Esophagus squamous epithelium (tissue), 4 donors: Measurements from ENCODE around the gene SLC7A14.

Experiments used
- POLR2A ChIP-seq, 4 donors: fragments of 450-650 bp; IDR thresholded peaks; one replicate each; pipeline ENCODE4 v1.6.1; 2017; ENCODE audit warnings: antibody characterized with exemption in 4 of 4, mild to moderate bottlenecking in 4 of 4, moderate library complexity in 3 of 4
- TF ChIP-seq, protein P1 (sequence below), 6 experiments: fragments of 450-650 bp in 4 of 6; fragments of 200-600 bp in 2 of 6; sonication (generic) in 2 of 6; IDR thresholded peaks; one replicate each; pipeline ENCODE4 v1.5.1; 2016 to 2019; ENCODE audit warnings: antibody characterized with exemption in 6 of 6, mild to moderate bottlenecking in 4 of 6, moderate library complexity in 4 of 6

DNA sequence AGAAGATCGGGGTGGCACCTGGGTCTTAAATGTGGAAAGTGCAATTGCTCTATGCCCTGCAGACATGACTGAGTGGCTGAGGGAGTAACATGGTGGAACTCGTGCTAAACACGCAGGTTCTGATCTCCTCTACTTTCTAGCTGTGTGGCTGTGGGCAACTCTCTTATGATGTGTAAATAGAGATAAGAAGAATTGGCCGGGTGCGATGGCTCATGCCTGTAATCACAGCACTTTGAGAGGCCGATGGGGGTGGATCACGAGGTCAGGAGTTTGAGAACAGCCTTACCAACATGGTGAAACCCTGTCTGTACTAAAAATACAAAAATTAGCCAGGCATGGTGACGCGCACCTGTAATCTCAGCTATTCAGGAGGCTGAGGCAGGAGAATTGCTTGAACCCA lies 99.5 kb downstream of the SLC7A14 start:
- TF ChIP-seq, protein P1, sequence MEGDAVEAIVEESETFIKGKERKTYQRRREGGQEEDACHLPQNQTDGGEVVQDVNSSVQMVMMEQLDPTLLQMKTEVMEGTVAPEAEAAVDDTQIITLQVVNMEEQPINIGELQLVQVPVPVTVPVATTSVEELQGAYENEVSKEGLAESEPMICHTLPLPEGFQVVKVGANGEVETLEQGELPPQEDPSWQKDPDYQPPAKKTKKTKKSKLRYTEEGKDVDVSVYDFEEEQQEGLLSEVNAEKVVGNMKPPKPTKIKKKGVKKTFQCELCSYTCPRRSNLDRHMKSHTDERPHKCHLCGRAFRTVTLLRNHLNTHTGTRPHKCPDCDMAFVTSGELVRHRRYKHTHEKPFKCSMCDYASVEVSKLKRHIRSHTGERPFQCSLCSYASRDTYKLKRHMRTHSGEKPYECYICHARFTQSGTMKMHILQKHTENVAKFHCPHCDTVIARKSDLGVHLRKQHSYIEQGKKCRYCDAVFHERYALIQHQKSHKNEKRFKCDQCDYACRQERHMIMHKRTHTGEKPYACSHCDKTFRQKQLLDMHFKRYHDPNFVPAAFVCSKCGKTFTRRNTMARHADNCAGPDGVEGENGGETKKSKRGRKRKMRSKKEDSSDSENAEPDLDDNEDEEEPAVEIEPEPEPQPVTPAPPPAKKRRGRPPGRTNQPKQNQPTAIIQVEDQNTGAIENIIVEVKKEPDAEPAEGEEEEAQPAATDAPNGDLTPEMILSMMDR (IDR thresholded peaks at IDR 0.05): no peak
- no peak for TF ChIP-seq POLR2A (IDR thresholded peaks at IDR 0.05)
